ENCODE measurements around the gene GRB10. TPM values are rescaled to one million over a fixed set of nuclear protein-coding genes. Genes with fewer than 3 reads are reported as not detected.

Gene GRB10
- total and polyA plus RNA-seq, 2 of the 8 experiments (the other 6 are each of a cell fraction or from before 2014, with no cell fraction given): 35.7 to 97.0 TPM

GRCh38 chr7:50595491-50596102 is 187.1 kb downstream of the GRB10 start (continued):
- TF ChIP-seq JUN (IDR thresholded peaks at IDR 0.05; ENCODE audit: low read depth, low read length): no peak
- TF ChIP-seq CTCF (IDR thresholded peaks at IDR 0.05; ENCODE audit: control extremely low read depth in 1 of 3, insufficient read depth in 1 of 3, low read depth in 1 of 3, low read length in 3 of 3): peak; percentile 67 to 74 (median 67)
- no peak for TF ChIP-seq SIRT6 (IDR thresholded peaks at IDR 0.05; ENCODE audit: low read length)
- no peak for TF ChIP-seq CBX5 (IDR thresholded peaks at IDR 0.05; ENCODE audit: low read depth, low read length)
- TF ChIP-seq RBBP5 (IDR thresholded peaks at IDR 0.05; ENCODE audit: borderline replicate concordance, low read depth, low read length): no peak
- no peak for TF ChIP-seq CEBPB (IDR thresholded peaks at IDR 0.05; ENCODE audit: low read depth, low read length)
- no peak for TF ChIP-seq POU5F1 (IDR thresholded peaks at IDR 0.05; ENCODE audit: low read depth, low read length)

All from H1 (cell line).